Memory B cell (primary cell): Measurements from ENCODE around the gene LYRM4.
"Not testable (repeated sequence)": the region's sequence is repeated elsewhere in the genome, so short reads cannot be mapped to it uniquely, and the experiment has no call there.

Experiments
- ATAC-seq: fragments of 150-1000 bp; cut with Tn5 transposase; 2 replicates; pipeline ENCODE4 v1.10.0; 2021; ENCODE audit warnings: low read depth, mild to moderate bottlenecking, moderate library complexity
- DNase-seq, 2 donors: peaks; one replicate each; pipeline ENCODE4 v3.0.0; 2022; ENCODE audit warnings: low spot score in 2 of 2
- H3K27ac Mint-ChIP-seq: one replicate; pipeline ENCODE4 v1.8.0; 2022; ENCODE audit warnings: mild to moderate bottlenecking, moderate library complexity, mixed read lengths
- H3K27me3 Mint-ChIP-seq: one replicate; pipeline ENCODE4 v1.8.0; 2022; ENCODE audit warnings: mixed read lengths
- H3K36me3 Mint-ChIP-seq: one replicate; pipeline ENCODE4 v1.8.0; 2022; ENCODE audit warnings: mild to moderate bottlenecking, mixed read lengths
- H3K4me1 Mint-ChIP-seq: one replicate; pipeline ENCODE4 v1.8.0; 2022; ENCODE audit warnings: mixed read lengths
- H3K4me3 Mint-ChIP-seq: one replicate; pipeline ENCODE4 v1.8.0; 2022; ENCODE audit warnings: mild to moderate bottlenecking, moderate library complexity, mixed read lengths
- H3K9me3 Mint-ChIP-seq: one replicate; pipeline ENCODE4 v1.8.0; 2022; ENCODE audit warnings: mixed read lengths

LYRM4 gene

DNA sequence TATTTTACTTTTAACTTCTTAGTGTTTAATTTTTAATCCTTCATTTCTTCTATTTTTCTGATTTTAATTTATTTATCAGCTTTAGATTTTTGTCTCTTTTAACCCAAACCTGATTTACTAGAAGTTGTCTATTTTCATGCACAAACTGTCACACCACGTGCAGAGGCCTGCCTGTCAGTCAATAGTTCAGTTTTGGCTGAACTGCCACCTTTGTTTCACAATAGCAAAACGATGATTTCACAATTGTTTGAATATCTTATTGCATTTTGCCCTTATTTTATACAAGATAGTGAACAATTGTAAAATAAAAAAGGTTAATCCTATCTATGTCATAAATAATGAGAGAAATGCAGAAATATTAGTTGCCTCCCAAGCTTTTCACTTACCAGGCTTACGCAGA, 199.6 kb downstream of the LYRM4 start:
- Mint-ChIP-seq H3K4me3 (no peak overlapping the region), H3K4me1 (no peaks in the 10 kb centered on the region), H3K27me3 (peaks cover 2% of the 10 kb centered on the region), H3K27ac (no peak overlapping the region), H3K36me3 (peaks cover 2% of the 10 kb centered on the region), H3K9me3 (no peaks in the 10 kb centered on the region)
- ATAC-seq (no peak), DNase-seq (no peak)

- DNase-seq, H3K36me3 Mint-ChIP-seq, H3K27ac Mint-ChIP-seq, H3K4me3 Mint-ChIP-seq, H3K4me1 Mint-ChIP-seq, ATAC-seq, H3K9me3 Mint-ChIP-seq, H3K27me3 Mint-ChIP-seq: not testable (repeated sequence)
Measured at GRCh38 chr6:5060439-5060838, 200.3 kb downstream of the LYRM4 start.

DNA sequence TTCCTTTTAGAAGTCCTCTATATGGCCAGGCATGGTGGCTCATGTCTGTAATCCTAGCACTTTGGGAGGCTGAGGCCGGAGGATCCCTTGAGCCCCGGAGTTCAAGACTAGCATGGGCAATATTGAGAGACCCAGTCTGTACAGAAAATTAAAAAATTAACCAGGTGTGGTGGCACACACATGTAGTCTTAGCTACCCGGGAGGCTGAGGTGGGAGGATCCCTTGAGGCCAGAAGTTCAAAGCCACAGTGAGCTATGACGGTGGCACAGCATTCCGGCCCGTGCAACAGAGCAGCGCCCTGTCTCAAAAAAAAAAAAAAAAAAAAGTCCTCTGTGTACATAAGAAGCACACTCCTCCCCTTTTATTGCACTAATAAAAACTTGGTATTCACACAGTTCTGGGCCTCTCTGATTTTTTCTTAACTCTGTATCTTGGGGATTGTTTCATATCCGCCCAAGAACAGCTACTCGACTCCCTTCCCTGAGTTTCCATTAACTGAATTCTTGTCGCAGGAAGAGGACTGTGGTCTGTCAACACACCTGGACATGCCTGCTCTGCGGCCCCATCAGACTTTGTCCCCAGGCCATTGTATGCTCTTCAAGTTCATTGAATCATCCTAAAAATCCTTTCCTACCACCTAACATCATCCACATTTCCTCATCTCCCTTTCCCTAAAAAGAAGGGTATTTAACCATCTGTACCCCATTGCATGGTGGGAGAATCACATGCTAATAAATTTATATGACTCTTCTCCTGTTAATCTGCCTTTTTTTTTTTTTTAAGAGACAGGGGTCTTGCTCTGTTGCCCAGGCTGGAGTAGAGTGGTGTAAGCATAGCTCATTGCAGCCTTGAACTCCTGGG, 201.5 kb downstream of the LYRM4 start:
- Mint-ChIP-seq H3K4me1 (no peaks in the 10 kb centered on the region), H3K36me3 (peaks cover 2% of the 10 kb centered on the region), H3K4me3 (no peak overlapping the region), H3K9me3 (peaks cover 1% of the 10 kb centered on the region), H3K27me3 (peaks cover 2% of the 10 kb centered on the region), H3K27ac (no peak overlapping the region)
- no peak for DNase-seq
- no peak for ATAC-seq
